AG20443 (cell line): Measurements from ENCODE around the gene IGF1R.

Experiments
- DNase-seq: peaks from one replicate; pipeline ENCODE4 v3.0.0; 2012; ENCODE audit warnings: low spot score, mixed read lengths

Gene IGF1R

GRCh38 chr15:98856532-98856907, 208.2 kb downstream of the IGF1R start:
- peak; percentile 75 for DNase-seq

- DNase-seq, result no peak
Observed at GRCh38 chr15:98858610-98859023, 210.3 kb downstream of the IGF1R start.

- no peak for DNase-seq
Observed at GRCh38 chr15:98859149-98859548, 210.8 kb downstream of the IGF1R start.

GRCh38 chr15:98860281-98861041, 212.1 kb downstream of the IGF1R start:
- DNase-seq, result no peak

GRCh38 chr15:98861188-98861587, 212.8 kb downstream of the IGF1R start:
- DNase-seq, result no peak

GRCh38 chr15:98863983-98864382, 215.6 kb downstream of the IGF1R start:
- no peak for DNase-seq

- peak; percentile 85 for DNase-seq
Observed at GRCh38 chr15:98865397-98866339, 217.3 kb downstream of the IGF1R start.

- peak; percentile 72 for DNase-seq
Observed at GRCh38 chr15:98866511-98866910, 218.2 kb downstream of the IGF1R start.

GRCh38 chr15:98868564-98868963, 220.2 kb downstream of the IGF1R start:
- no peak for DNase-seq

GRCh38 chr15:98870788-98871187, 222.4 kb downstream of the IGF1R start:
- DNase-seq, result no peak

GRCh38 chr15:98872774-98873173, 224.4 kb downstream of the IGF1R start:
- DNase-seq, result no peak

GRCh38 chr15:98873441-98874218, 225.3 kb downstream of the IGF1R start:
- peak; percentile 82 for DNase-seq

GRCh38 chr15:98874370-98874769, 226.0 kb downstream of the IGF1R start:
- no peak for DNase-seq

GRCh38 chr15:98874773-98875172, 226.4 kb downstream of the IGF1R start:
- no peak for DNase-seq

- no peak for DNase-seq
Observed at GRCh38 chr15:98875309-98875708, 227.0 kb downstream of the IGF1R start.

GRCh38 chr15:98876451-98877369, 228.4 kb downstream of the IGF1R start:
- DNase-seq, result no peak

- DNase-seq, result peak; percentile 51
Observed at GRCh38 chr15:98878172-98878571, 229.8 kb downstream of the IGF1R start.

- DNase-seq, result no peak
Observed at GRCh38 chr15:98878862-98879261, 230.5 kb downstream of the IGF1R start.

- DNase-seq, result peak; percentile 55
Observed at GRCh38 chr15:98881526-98882520, 233.5 kb downstream of the IGF1R start.

GRCh38 chr15:98883478-98883877, 235.1 kb downstream of the IGF1R start:
- no peak for DNase-seq
